ENCODE data around the gene RAX2. TPM values are rescaled to one million over a fixed set of nuclear protein-coding genes. Genes with fewer than 3 reads are reported as not detected.

RAX2 gene
- total and polyA plus RNA-seq, 2 of the 13 experiments (the other 11 are each of a cell fraction or from before 2014, with no cell fraction given), result not detected

GRCh38 chr19:3761382-3762129 is 10.5 kb downstream of the RAX2 start, which contains the start of gene APBA3 (continued):
- TF ChIP-seq ZNF142 (CRISPR knock-in tag; IDR thresholded peaks at IDR 0.05) (no peak), ZBTB37 (CRISPR knock-in tag; IDR thresholded peaks at IDR 0.05) (no peak), ZNF75D (CRISPR knock-in tag; IDR thresholded peaks at IDR 0.05; ENCODE audit: borderline replicate concordance) (no peak), ZFP90 (CRISPR knock-in tag; IDR thresholded peaks at IDR 0.05; ENCODE audit: borderline replicate concordance) (peak; percentile 84), SMAD9 (CRISPR knock-in tag; IDR thresholded peaks at IDR 0.05) (no peak), TRAFD1 (CRISPR knock-in tag; IDR thresholded peaks at IDR 0.05; ENCODE audit: borderline replicate concordance) (no peak), JDP2 (CRISPR knock-in tag; IDR thresholded peaks at IDR 0.05; ENCODE audit: borderline replicate concordance) (no peak), NKX3-1 (CRISPR knock-in tag; IDR thresholded peaks at IDR 0.05) (no peak; the same call in 1 of the 2 replicates), ELF3 (CRISPR knock-in tag; IDR thresholded peaks at IDR 0.05) (peak; percentile 50; the same call in 1 of the 2 replicates), BRCA1 (CRISPR knock-in tag; IDR thresholded peaks at IDR 0.05) (peak; percentile 65; the same call in 1 of the 2 replicates), PHF20 (CRISPR knock-in tag; IDR thresholded peaks at IDR 0.05) (peak; percentile 63), NFYB (CRISPR knock-in tag; IDR thresholded peaks at IDR 0.05) (peak; percentile 10; the same call in 1 of the 2 replicates), HNRNPL (IDR thresholded peaks at IDR 0.05; ENCODE audit: low read depth, low read length) (no peak), ATF5 (CRISPR knock-in tag; IDR thresholded peaks at IDR 0.05; ENCODE audit: low read depth) (no peak), ZSCAN9 (CRISPR knock-in tag; IDR thresholded peaks at IDR 0.05; ENCODE audit: borderline replicate concordance) (peak; percentile 47; the same call in 1 of the 2 replicates), HNRNPH1 (optimal IDR thresholded peaks at IDR 0.05; ENCODE audit: low read depth, low read length) (no peak)
